Naive thymus-derived CD8-positive, alpha-beta T cell (primary cell): Measurements from ENCODE around the gene MUC5B. TPM values are rescaled to one million over a fixed set of nuclear protein-coding genes. Genes with fewer than 3 reads are reported as not detected.

Experiments
- ATAC-seq, 2 donors: fragments of 150-1000 bp; cut with Tn5 transposase in 1 of 2; sonication (Bioruptor Pico), chemical (Tn5 transposase) in 1 of 2; 1 replicate in 1 of 2; 2 replicates in 1 of 2; pipeline ENCODE4 v1.10.0; 2021; ENCODE audit warnings: mild to moderate bottlenecking in 2 of 2, moderate library complexity in 2 of 2
- POLR2A ChIA-PET: fragments of 350-600 bp; sonication (Branson Sonifier 250); formaldehyde crosslinking; loops from one replicate; lab custom pipeline; 2021; ENCODE audit warnings: antibody characterized with exemption; lab: Charles Lee
- DNase-seq, 10 donors: peaks; one replicate each; pipeline versions ENCODE4 v3.0.0 to v3.0.0-alpha.2; 2020 to 2022
- H3K27ac Mint-ChIP-seq, 10 donors: one replicate each; pipeline ENCODE4 v1.8.0; 2020 to 2022; ENCODE audit warnings: mild to moderate bottlenecking in 10 of 10, mixed read lengths in 10 of 10, moderate library complexity in 4 of 10, inconsistent platforms in 1 of 10
- H3K27me3 Mint-ChIP-seq, 5 donors: one replicate each; pipeline ENCODE4 v1.8.0; 2021 to 2022; ENCODE audit warnings: mixed read lengths in 5 of 5
- H3K36me3 Mint-ChIP-seq, 3 donors: one replicate each; pipeline ENCODE4 v1.8.0; 2020 to 2022; ENCODE audit warnings: mixed read lengths in 3 of 3, mild to moderate bottlenecking in 2 of 3, inconsistent platforms in 1 of 3
- H3K4me1 Mint-ChIP-seq, 4 donors: one replicate each; pipeline ENCODE4 v1.8.0; 2021 to 2022; ENCODE audit warnings: mixed read lengths in 4 of 4
- H3K4me3 Mint-ChIP-seq, 10 donors: one replicate each; pipeline ENCODE4 v1.8.0; 2020 to 2022; ENCODE audit warnings: mild to moderate bottlenecking in 10 of 10, mixed read lengths in 10 of 10, moderate library complexity in 6 of 10, inconsistent platforms in 1 of 10
- H3K9me3 Mint-ChIP-seq, 9 donors: one replicate each; pipeline ENCODE4 v1.8.0; 2020 to 2022; ENCODE audit warnings: mixed read lengths in 9 of 9, mild to moderate bottlenecking in 3 of 9, inconsistent platforms in 1 of 9, moderate library complexity in 1 of 9
- polyA plus RNA-seq, 3 donors: library from polyadenylated mRNA; unstranded; fragments of 300-500 nt; fragmentation: Illumina TruSeq; gene quantifications; one replicate each; pipeline ENCODE4 v1.2.3, GENCODE V29; 2021
- total RNA-seq, 8 experiments: library from RNA in 2 of 8; stranded (reverse) in 2 of 8; gene quantifications; one replicate each; pipeline ENCODE4 v1.2.3 and lab custom pipeline; 2021 to 2026

The MUC5B gene
- total and polyA plus RNA-seq, 5 experiments from 2014 or later: not detected

DNA sequence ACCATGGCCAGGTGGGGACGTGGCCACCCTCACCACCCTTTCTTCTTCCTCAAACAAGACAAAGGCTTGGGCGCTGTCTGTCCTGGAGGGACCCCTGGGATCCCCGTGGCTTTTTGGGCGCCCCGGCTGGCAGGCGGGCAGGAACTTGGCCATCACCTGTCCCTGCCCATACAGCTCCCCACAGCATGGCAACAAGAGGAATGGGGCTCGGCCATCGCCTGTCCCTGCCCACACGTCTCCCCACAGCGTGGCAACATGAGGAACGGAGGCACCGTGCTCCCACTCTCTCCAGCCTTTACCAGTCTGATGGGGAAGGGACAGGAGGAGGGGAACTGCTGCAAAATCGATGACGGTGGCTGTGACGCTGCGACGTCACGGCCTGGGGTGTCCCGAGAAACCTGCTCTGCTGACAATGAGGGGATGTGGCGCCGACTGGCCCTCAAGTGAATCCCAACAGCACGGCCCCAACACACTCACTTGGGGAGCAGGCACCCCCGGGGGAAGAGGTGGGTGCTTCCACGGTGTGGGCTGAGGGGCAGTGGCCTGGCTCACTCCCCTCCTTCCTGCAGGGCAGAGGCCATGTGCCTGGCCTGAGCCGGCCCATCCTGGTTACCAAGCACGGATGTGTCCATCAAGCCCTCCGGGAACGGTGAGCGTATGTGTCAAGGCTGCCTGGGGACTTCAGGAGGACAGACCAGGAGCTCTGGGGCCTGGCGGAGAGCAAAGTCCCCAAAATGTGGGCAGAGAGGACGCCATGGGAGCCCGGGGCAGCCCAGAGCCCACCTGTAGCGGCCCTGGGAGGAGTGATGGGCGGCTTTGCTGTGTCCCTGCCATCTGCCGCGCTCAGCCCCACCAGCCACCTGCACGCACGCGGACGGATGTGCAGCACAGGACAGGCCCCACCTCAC is 56.2 kb downstream of the MUC5B start:
- H3K27ac Mint-ChIP-seq: peak overlapping the region in 1 of 10 donors; percentile 49
- POLR2A ChIA-PET: no interaction called here

GRCh38 chr11:1279674-1280055 is 56.8 kb downstream of the MUC5B start:
- POLR2A ChIA-PET: no interaction called here
- H3K36me3 Mint-ChIP-seq: peaks cover 0 to 47% (median 0%) of the 10 kb centered on the region in 3 donors
- no peak for DNase-seq
- no peak overlapping the region for H3K4me3 Mint-ChIP-seq
- no peaks in the 10 kb centered on the region for H3K27me3 Mint-ChIP-seq
- peaks cover 0 to 5% (median 1%) of the 10 kb centered on the region in 4 donors for H3K4me1 Mint-ChIP-seq
- no peak for ATAC-seq
- H3K9me3 Mint-ChIP-seq: no peaks in the 10 kb centered on the region
- no peak overlapping the region for H3K27ac Mint-ChIP-seq

More for the DNA sequence above, 56.2 kb downstream of the MUC5B start:
- DNase-seq (no peak), ATAC-seq (no peak)
- Mint-ChIP-seq H3K9me3 (no peaks in the 10 kb centered on the region), H3K27me3 (no peaks in the 10 kb centered on the region), H3K4me3 (no peak overlapping the region), H3K36me3 (peaks cover 0 to 43% (median 0%) of the 10 kb centered on the region in 3 donors), H3K4me1 (peaks cover 0 to 5% (median 1%) of the 10 kb centered on the region in 4 donors)

GRCh38 chr11:1280116-1281035 is 57.5 kb downstream of the MUC5B start:
- H3K27me3 Mint-ChIP-seq: no peaks in the 10 kb centered on the region
- H3K4me1 Mint-ChIP-seq: peaks cover 0 to 7% (median 1%) of the 10 kb centered on the region in 4 donors
- no peak overlapping the region for H3K27ac Mint-ChIP-seq
- POLR2A ChIA-PET: no interaction called here
- no peak overlapping the region for H3K4me3 Mint-ChIP-seq
- DNase-seq (no peak), ATAC-seq (no peak)
- peaks cover 0 to 49% (median 0%) of the 10 kb centered on the region in 3 donors for H3K36me3 Mint-ChIP-seq
- no peaks in the 10 kb centered on the region for H3K9me3 Mint-ChIP-seq

GRCh38 chr11:1281326-1281973 is 58.6 kb downstream of the MUC5B start:
- H3K9me3 Mint-ChIP-seq: no peaks in the 10 kb centered on the region
- no peaks in the 10 kb centered on the region for H3K27me3 Mint-ChIP-seq
- H3K27ac Mint-ChIP-seq: no peak overlapping the region
- H3K4me1 Mint-ChIP-seq: peaks cover 0 to 7% (median 1%) of the 10 kb centered on the region in 4 donors
- POLR2A ChIA-PET: no interaction called here
- ATAC-seq: no peak
- H3K36me3 Mint-ChIP-seq: peaks cover 0 to 51% (median 1%) of the 10 kb centered on the region in 3 donors
- H3K4me3 Mint-ChIP-seq: no peak overlapping the region
- no peak for DNase-seq

GRCh38 chr11:1281974-1282365 is 59.1 kb downstream of the MUC5B start:
- Mint-ChIP-seq H3K27ac (peak overlapping the region in 1 of 10 donors; percentile 14), H3K4me1 (peaks cover 0 to 7% (median 1%) of the 10 kb centered on the region in 4 donors), H3K9me3 (no peaks in the 10 kb centered on the region), H3K4me3 (no peak overlapping the region), H3K27me3 (no peaks in the 10 kb centered on the region), H3K36me3 (peaks cover 0 to 51% (median 6%) of the 10 kb centered on the region in 3 donors)
- DNase-seq: no peak
- POLR2A ChIA-PET: no interaction called here
- no peak for ATAC-seq

DNA sequence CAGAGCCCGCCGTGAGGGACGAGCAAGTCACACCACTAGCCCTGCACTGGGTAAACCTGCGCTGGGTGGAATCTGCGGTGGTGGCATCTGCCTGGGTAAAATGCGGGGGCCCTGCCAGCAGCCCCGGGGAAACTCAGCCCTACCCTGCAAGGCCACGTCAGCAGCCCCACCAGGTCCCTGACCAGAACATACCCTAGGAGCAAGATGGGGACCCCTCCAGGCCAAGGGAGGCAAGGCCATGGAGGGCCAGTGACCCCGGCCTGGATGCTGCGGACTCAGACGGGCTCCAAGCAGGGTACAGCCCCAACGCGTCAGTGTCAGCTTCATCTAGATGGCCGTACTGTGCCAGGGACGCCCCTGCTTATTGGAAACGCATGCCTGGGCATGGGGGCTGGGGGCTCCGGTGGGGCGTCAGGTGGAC is 60.2 kb downstream of the MUC5B start:
- ATAC-seq: no peak
- H3K9me3 Mint-ChIP-seq: no peaks in the 10 kb centered on the region
- POLR2A ChIA-PET: no interaction called here
- DNase-seq: no peak
- H3K4me1 Mint-ChIP-seq: peaks cover 0 to 2% (median 0%) of the 10 kb centered on the region in 4 donors
- peak overlapping the region in 1 of 10 donors; percentile 61 for H3K27ac Mint-ChIP-seq
- H3K27me3 Mint-ChIP-seq: no peaks in the 10 kb centered on the region
- peaks cover 0 to 44% (median 7%) of the 10 kb centered on the region in 3 donors for H3K36me3 Mint-ChIP-seq
- no peak overlapping the region for H3K4me3 Mint-ChIP-seq

GRCh38 chr11:1283906-1284305 is 61.0 kb downstream of the MUC5B start:
- H3K4me1 Mint-ChIP-seq: peaks cover 0 to 2% (median 0%) of the 10 kb centered on the region in 4 donors
- no peak overlapping the region for H3K27ac Mint-ChIP-seq
- H3K27me3 Mint-ChIP-seq: no peaks in the 10 kb centered on the region
- DNase-seq (no peak), ATAC-seq (no peak)
- POLR2A ChIA-PET: no interaction called here
- H3K36me3 Mint-ChIP-seq: peaks cover 0 to 47% (median 7%) of the 10 kb centered on the region in 3 donors
- H3K4me3 Mint-ChIP-seq: no peak overlapping the region
- no peaks in the 10 kb centered on the region for H3K9me3 Mint-ChIP-seq

- POLR2A ChIA-PET: no interaction called here
- Mint-ChIP-seq H3K27me3 (no peaks in the 10 kb centered on the region), H3K4me1 (peaks cover 0 to 2% (median 0%) of the 10 kb centered on the region in 4 donors), H3K9me3 (no peaks in the 10 kb centered on the region), H3K36me3 (peaks cover 0 to 49% (median 7%) of the 10 kb centered on the region in 3 donors), H3K4me3 (no peak overlapping the region), H3K27ac (no peak overlapping the region)
- ATAC-seq: no peak
- DNase-seq: no peak
Measured at GRCh38 chr11:1285316-1285744, 62.5 kb downstream of the MUC5B start.

DNA sequence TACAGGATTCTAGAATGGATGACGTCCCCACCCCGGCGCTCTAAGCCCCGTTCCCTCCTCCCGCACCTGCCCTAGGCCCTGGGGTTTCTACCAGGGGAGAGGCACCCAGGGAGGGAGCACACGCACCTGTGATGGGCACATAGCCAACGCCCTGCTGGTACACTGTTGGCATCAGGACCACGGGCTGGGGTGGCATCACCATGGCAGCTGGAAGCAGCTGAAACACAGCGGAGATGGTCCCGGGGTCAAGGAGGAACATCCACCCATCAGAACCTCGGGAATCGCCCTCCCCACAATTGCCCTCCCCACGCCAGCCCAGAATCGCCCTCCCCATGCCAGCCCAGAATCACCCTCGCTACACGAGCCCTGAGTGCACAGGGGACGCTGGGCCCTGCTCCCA is 63.0 kb downstream of the MUC5B start:
- H3K9me3 Mint-ChIP-seq: no peaks in the 10 kb centered on the region
- no peak for DNase-seq
- no peak overlapping the region for H3K4me3 Mint-ChIP-seq
- no peaks in the 10 kb centered on the region for H3K27me3 Mint-ChIP-seq
- ATAC-seq: no peak
- no peak overlapping the region for H3K27ac Mint-ChIP-seq
- POLR2A ChIA-PET: no interaction called here
- peaks cover 0 to 2% (median 0%) of the 10 kb centered on the region in 4 donors for H3K4me1 Mint-ChIP-seq
- peaks cover 0 to 52% (median 7%) of the 10 kb centered on the region in 3 donors for H3K36me3 Mint-ChIP-seq

- ATAC-seq (no peak), DNase-seq (no peak)
- POLR2A ChIA-PET: no interaction called here
- Mint-ChIP-seq H3K27ac (peak overlapping the region in 1 of 10 donors; percentile 18), H3K4me3 (no peak overlapping the region), H3K36me3 (peaks cover 0 to 50% (median 7%) of the 10 kb centered on the region in 3 donors), H3K9me3 (no peaks in the 10 kb centered on the region), H3K27me3 (no peaks in the 10 kb centered on the region), H3K4me1 (peaks cover 0 to 8% (median 6%) of the 10 kb centered on the region in 4 donors)
Measured at GRCh38 chr11:1287928-1288327, 65.1 kb downstream of the MUC5B start.

DNA sequence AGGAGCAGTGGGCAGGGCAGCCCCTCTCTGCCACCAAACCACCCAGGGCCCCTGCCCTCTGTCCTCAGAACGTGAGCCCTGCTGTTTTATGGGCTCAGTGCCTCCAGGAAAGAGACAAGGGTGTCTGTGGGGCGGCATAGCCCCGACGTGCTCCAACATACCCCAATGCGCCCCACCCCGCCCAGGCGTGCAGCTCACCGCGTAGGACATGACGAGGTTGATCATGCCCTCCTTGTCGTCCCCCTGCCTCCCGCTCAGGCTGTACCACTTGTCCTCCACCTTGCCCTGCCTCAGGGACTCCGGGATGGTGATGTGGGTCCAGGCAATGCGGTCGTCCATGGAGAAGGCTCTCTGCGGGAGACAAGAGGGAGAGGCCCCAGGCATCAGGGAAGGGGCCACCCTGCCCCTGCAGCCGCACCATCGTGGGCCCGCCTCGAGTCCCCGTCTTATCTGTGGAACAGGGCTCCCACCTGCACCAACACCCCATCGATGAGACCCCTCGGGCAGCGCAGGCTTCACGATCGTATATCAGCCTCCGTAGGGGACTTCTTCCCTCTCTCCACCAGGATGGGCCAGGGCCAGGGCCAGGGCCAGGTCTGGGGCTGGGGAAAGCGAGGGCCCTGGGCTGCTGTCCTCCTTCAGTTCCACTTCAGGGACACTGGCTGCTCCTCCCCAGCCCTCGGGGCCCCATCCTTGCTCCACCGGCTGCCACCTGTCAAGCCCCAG is 65.7 kb downstream of the MUC5B start:
- POLR2A ChIA-PET: no interaction called here
- no peak for ATAC-seq
- Mint-ChIP-seq H3K27me3 (no peaks in the 10 kb centered on the region), H3K4me3 (no peak overlapping the region), H3K36me3 (peaks cover 0 to 53% (median 7%) of the 10 kb centered on the region in 3 donors), H3K27ac (peak overlapping the region in 1 of 10 donors; percentile 77), H3K9me3 (no peaks in the 10 kb centered on the region), H3K4me1 (peaks cover 0 to 9% (median 6%) of the 10 kb centered on the region in 4 donors)
- DNase-seq: peak in 1 of 10 donors; percentile 61
